Measurements from ENCODE around the gene LMBRD1. TPM values are rescaled to one million over a fixed set of nuclear protein-coding genes. Genes with fewer than 3 reads are reported as not detected.

Gene LMBRD1
- polyA plus RNA-seq, 2 of the 4 experiments (the other 2 are of a cell fraction) = 14.1 to 23.8 TPM

DNA sequence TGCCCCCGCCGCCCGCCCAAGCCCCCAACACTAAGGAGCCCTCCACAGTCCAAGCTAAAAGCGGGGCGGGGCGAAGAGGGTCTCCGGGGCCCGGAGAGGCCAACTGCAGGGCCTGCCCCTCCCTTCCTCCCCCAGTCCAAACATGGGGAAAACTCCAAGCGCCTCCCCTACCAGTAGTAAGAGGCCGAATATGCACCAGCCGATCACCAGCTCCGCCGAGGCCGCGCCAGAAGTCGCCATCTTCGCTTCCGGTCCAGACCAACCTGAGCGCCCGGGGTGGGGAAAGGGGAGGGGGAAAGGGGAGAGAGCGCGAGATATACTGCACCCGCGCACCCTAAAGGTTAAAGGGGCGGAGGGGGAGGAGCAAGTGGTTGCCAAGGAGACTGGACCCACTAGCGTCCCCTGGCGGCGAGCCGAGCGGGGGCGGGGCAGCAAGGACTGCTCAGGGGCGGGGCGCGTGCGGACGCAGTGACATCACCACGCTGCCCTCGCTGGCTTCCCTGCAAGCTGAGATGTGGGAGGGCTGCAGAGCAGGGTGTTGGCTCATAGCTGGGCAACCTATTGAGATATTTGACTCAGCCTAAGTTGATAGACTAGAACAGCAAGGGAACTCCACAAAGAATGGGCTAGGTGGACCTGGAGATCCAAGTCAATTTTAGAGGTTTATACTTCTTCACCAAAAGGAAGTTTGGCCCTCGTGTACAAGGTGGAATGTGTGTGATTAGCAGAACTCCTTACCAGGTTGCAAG lies at the start of gene LMBRD1 (continued):
- TF ChIP-seq ZC3H11A (IDR thresholded peaks at IDR 0.05) = no peak

DNA sequence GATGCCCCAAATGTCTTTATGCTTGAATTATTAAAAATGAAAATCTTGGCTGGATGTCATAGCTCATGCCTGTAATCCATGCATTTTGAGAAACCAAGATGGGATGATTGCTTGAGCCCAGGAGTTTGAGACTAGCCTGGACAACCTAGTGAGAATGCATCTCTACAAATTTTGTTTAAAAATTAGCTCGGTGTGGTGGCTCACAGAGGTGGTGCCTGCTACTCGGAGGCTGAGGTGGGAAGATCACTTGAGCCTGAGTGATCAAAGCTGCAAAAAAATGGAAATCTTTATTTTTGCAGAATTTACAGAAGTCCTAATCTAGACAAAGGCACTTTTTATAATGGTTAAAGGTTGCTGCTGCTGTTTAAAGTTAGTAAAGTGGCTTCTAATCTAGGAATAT lies 49.5 kb upstream of the LMBRD1 start:
- ChIA-PET POLR2A (no interaction called here), CTCF (interaction anchor here (1.2 kb wide), 1 partner anchor 14 kb away, joined by 3 read pairs; no protein-coding TSS in a partner anchor)
- TF ChIP-seq, protein P1, sequence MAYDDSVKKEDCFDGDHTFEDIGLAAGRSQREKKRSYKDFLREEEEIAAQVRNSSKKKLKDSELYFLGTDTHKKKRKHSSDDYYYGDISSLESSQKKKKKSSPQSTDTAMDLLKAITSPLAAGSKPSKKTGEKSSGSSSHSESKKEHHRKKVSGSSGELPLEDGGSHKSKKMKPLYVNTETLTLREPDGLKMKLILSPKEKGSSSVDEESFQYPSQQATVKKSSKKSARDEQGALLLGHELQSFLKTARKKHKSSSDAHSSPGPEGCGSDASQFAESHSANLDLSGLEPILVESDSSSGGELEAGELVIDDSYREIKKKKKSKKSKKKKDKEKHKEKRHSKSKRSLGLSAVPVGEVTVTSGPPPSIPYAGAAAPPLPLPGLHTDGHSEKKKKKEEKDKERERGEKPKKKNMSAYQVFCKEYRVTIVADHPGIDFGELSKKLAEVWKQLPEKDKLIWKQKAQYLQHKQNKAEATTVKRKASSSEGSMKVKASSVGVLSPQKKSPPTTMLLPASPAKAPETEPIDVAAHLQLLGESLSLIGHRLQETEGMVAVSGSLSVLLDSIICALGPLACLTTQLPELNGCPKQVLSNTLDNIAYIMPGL (CRISPR knock-in tag; IDR thresholded peaks at IDR 0.05; ENCODE audit: borderline replicate concordance) = no peak
- TF ChIP-seq PHF8 (IDR thresholded peaks at IDR 0.05; ENCODE audit: borderline replicate concordance, low read depth) = no peak
- DNase-seq (ENCODE audit: low read depth in 1 of 2, low spot score in 1 of 2) (no peak), ATAC-seq (no peak), FAIRE-seq (no peak)
- Histone ChIP-seq H3K4me1 (no peaks in the 10 kb centered on the region), H3K9me3 (no peaks in the 10 kb centered on the region), H3K4me3 (no peak overlapping the region), H3K4me2 (no peak overlapping the region), H3K27ac (no peak overlapping the region)
- WGBS (ENCODE audit: missing lambda C conversion rate) = 14% methylated on average over 2 of the region's 2 CpGs

DNA sequence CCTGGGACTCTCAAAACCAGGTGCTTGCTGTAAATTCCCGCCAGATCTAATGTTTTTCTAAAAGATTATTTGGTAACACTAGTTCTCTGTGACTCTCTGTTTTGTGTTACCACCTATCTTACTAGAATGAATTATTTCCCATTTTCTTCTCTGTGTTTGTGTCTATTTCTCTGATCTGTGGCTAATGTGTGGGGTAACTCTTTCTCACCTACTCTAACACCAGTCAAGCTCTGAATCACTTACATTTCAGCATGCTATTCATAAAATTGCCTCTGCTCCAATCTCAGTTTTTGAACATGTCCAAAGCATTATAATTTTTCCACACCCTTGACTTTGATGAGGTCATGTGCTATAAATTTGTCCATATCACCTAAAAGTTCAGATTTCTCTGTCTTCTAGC lies 46.4 kb upstream of the LMBRD1 start:
- no peak overlapping the region for H3K4me2 ChIP-seq
- TF ChIP-seq MAZ (IDR thresholded peaks at IDR 0.05; ENCODE audit: borderline replicate concordance, low read depth, low read length) (no peak), RFX5 (IDR thresholded peaks at IDR 0.05) (no peak), ZFP36 (IDR thresholded peaks at IDR 0.05; ENCODE audit: borderline replicate concordance, partially characterized antibody) (no peak), SMC3 (IDR thresholded peaks at IDR 0.05) (no peak), HDAC2 (IDR thresholded peaks at IDR 0.05) (no peak), KDM5A (IDR thresholded peaks at IDR 0.05) (no peak), MAFK (IDR thresholded peaks at IDR 0.05; ENCODE audit: partially characterized antibody) (no peak), HOXB5 (CRISPR knock-in tag; IDR thresholded peaks at IDR 0.05) (no peak), EP300 (IDR thresholded peaks at IDR 0.05) (no peak), EHMT2 (IDR thresholded peaks at IDR 0.05; ENCODE audit: low read depth) (no peak), EHF (CRISPR knock-in tag; IDR thresholded peaks at IDR 0.05) (no peak)
- TF ChIP-seq, protein P2, sequence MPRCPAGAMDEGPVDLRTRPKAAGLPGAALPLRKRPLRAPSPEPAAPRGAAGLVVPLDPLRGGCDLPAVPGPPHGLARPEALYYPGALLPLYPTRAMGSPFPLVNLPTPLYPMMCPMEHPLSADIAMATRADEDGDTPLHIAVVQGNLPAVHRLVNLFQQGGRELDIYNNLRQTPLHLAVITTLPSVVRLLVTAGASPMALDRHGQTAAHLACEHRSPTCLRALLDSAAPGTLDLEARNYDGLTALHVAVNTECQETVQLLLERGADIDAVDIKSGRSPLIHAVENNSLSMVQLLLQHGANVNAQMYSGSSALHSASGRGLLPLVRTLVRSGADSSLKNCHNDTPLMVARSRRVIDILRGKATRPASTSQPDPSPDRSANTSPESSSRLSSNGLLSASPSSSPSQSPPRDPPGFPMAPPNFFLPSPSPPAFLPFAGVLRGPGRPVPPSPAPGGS (IDR thresholded peaks at IDR 0.05) = no peak
- TF ChIP-seq, protein P3, sequence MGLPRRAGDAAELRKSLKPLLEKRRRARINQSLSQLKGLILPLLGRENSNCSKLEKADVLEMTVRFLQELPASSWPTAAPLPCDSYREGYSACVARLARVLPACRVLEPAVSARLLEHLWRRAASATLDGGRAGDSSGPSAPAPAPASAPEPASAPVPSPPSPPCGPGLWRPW (IDR thresholded peaks at IDR 0.05) = no peak
- TF ChIP-seq, protein P4, sequence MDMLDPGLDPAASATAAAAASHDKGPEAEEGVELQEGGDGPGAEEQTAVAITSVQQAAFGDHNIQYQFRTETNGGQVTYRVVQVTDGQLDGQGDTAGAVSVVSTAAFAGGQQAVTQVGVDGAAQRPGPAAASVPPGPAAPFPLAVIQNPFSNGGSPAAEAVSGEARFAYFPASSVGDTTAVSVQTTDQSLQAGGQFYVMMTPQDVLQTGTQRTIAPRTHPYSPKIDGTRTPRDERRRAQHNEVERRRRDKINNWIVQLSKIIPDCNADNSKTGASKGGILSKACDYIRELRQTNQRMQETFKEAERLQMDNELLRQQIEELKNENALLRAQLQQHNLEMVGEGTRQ (IDR thresholded peaks at IDR 0.05) = no peak
- no peak overlapping the region for H3K4me3 ChIP-seq
- WGBS (ENCODE audit: missing lambda C conversion rate) = 4% methylated on average over 1 of the region's 1 CpG
- H3K4me1 ChIP-seq = no peaks in the 10 kb centered on the region
- no peak for FAIRE-seq
- no peaks in the 10 kb centered on the region for H3K9me3 ChIP-seq
- H3K27ac ChIP-seq = no peak overlapping the region
- DNase-seq (ENCODE audit: low read depth in 1 of 2, low spot score in 1 of 2) = no peak
- ChIA-PET POLR2A (no interaction called here), CTCF (no interaction called here)
- ATAC-seq = no peak

DNA sequence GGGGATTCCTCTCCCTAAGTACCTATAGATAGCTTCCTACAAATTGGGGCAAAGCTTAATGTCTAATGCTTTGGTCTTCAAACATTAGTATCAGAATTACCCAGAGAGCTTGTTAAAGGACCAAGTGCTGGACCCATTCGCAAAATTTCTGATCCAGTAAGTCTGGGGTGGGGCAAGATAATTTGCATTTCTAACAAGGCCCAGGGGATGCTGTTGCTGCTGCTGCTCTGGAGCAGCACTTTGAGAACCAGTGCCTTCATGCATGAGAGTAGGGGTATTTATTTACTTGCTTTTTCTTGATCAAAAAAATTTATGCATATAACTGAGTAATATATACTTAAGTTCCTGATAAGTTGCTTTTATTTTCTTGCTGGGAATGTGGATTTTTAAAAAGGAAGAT lies 45.1 kb upstream of the LMBRD1 start:
- WGBS (ENCODE audit: missing lambda C conversion rate) = 11% methylated on average over 1 of the region's 1 CpG
- TF ChIP-seq RCOR1 (IDR thresholded peaks at IDR 0.05; ENCODE audit: low read depth, low read length) (no peak), FOXS1 (CRISPR knock-in tag; IDR thresholded peaks at IDR 0.05) (no peak), HDAC2 (IDR thresholded peaks at IDR 0.05) (no peak), EP300 (IDR thresholded peaks at IDR 0.05) (no peak), HEYL (CRISPR knock-in tag; IDR thresholded peaks at IDR 0.05) (no peak), NPAS2 (CRISPR knock-in tag; IDR thresholded peaks at IDR 0.05; ENCODE audit: borderline replicate concordance) (no peak), ZNF302 (CRISPR knock-in tag; IDR thresholded peaks at IDR 0.05) (no peak), RNF2 (IDR thresholded peaks at IDR 0.05; ENCODE audit: borderline replicate concordance, low read depth) (no peak), CBX2 (IDR thresholded peaks at IDR 0.05; ENCODE audit: borderline replicate concordance, low read depth) (no peak), RARB (CRISPR knock-in tag; IDR thresholded peaks at IDR 0.05) (no peak)
- TF ChIP-seq, protein P5, sequence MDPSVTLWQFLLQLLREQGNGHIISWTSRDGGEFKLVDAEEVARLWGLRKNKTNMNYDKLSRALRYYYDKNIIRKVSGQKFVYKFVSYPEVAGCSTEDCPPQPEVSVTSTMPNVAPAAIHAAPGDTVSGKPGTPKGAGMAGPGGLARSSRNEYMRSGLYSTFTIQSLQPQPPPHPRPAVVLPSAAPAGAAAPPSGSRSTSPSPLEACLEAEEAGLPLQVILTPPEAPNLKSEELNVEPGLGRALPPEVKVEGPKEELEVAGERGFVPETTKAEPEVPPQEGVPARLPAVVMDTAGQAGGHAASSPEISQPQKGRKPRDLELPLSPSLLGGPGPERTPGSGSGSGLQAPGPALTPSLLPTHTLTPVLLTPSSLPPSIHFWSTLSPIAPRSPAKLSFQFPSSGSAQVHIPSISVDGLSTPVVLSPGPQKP (IDR thresholded peaks at IDR 0.05; ENCODE audit: low read depth, low read length) = no peak
- TF ChIP-seq, protein P6, sequence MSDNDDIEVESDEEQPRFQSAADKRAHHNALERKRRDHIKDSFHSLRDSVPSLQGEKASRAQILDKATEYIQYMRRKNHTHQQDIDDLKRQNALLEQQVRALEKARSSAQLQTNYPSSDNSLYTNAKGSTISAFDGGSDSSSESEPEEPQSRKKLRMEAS (IDR thresholded peaks at IDR 0.05) = no peak
- POLR2A ChIA-PET = no interaction called here
- DNase-seq (ENCODE audit: low read depth in 1 of 2, low spot score in 1 of 2) (no peak), ATAC-seq (no peak), FAIRE-seq (no peak)
- no peaks in the 10 kb centered on the region for H3K4me1 ChIP-seq
- no peak overlapping the region for H3K4me3 ChIP-seq
- no peak overlapping the region for H3K27ac ChIP-seq
- H3K9me3 ChIP-seq = no peaks in the 10 kb centered on the region
- no peak overlapping the region for H3K4me2 ChIP-seq
- CTCF ChIA-PET = no interaction called here
